Stimulated activated CD4-positive, alpha-beta T cell treated with anti-CD3 and anti-CD28 coated beads, TNF-alpha, amount 100 ng/mL, for 4 hours (primary cell): ENCODE data around the gene TRIP13.
"Not testable (repeated sequence)": the region's sequence is repeated elsewhere in the genome, so short reads cannot be mapped to it uniquely, and the experiment has no call there.

Source experiments
- DNase-seq, 3 experiments: peaks; one replicate each; pipeline ENCODE4 v3.0.0-alpha.2; 2020; ENCODE audit warnings: low read depth in 3 of 3

Gene TRIP13

DNA sequence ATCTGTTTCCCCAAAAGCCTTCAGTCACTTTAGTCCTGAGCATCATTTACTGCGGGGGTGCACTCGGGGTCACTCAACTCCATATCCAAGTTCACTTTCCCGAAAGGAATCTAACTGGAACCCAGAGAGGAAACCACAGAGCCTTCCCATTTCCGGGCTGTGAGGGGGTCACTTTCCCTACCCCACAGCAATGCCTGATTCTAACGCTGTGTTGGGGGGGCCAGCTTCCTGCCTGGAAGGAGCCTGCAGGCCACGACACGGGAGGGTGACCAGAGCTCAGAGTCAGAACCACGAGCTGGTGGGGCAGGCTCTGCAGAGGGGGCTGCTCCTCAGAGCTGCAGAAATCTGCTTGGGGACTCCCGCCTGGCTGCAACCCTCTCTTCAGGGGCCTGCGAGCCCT is 20.4 kb upstream of the TRIP13 start:
- DNase-seq: no peak

DNA sequence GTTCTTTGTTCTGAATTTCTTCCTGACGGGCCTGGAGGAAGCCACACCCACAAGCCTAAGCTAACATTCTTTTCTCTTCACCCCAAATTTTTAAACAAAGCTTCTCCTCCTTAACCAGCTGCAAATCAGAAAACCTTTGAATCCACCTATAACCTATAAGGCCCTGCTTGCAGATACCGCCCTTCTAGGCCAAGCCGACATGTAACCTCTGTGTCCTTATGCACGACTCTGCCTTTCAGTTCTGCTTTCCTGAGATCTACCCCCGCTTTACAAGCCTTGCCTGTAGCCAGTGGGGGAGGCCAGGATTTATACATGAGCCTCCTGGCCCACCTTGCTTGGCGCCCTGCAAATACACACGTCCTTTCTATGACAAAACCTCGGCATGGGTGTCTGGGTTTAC is 19.4 kb upstream of the TRIP13 start:
- no peak for DNase-seq

DNA sequence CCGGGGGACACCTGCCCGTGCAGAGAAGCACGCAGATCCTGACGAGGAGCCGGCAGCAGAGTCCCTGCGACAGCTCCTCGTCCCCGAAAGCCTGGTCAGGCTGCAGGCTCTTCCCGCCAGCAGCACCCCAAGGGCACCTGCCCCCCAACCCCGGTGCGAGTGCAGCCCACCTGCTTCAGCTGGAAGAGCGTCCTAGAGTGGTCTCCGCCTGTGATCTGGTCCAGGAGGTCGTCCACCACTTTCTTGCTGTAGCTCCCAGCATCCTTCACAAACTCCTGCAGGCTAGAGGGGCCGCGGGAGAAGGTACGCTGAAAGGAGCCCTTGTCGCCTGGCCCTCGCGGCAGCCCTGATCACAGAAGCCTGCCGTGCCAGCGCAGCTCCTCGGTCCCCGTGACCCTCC is 16.8 kb upstream of the TRIP13 start:
- no peak for DNase-seq

DNA sequence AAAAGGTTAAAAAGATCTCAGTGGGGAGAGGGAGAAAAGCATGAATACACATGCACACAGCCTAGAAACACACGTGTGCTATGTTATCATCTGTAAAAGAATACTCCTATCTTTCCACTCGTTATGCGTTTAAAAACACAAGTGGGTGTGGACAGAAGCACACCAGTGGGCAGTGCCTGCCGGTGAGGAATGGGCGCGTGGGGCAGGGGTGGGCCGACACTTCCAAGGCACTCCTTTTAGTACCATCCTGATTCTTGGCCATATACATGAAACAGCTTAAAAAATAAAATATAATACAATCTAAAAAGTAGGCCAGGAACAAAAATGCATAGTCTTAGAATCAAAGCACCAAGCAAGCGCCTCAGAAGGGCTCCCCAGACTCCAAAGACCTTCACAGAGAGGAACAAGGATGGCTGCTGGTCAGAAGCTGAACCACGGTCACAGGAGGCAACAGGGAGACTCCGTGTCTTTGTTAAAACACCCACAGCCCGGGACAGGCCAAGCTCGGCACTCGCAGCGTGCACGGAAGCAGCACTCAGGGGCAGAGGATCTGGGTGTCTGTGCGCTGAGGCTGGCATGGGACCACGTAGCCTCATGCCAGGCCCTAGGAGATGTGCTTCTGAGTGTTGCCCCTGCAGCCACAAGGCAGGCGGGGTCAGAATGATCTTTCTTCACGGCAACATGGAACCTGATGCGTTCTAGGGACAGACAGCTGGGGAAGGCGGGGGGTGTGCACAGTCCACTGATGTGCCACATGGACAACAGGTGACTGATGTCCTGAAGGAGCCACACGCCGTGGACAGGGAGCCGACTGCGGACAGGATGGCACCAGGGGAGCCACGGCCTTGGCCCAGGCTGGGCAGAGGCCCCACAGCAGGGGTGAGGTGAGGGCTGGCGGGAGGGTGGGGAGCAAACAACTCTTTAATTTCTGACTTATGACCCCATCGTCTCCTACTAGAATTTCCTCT is 16.0 kb upstream of the TRIP13 start:
- DNase-seq: no peak

DNA sequence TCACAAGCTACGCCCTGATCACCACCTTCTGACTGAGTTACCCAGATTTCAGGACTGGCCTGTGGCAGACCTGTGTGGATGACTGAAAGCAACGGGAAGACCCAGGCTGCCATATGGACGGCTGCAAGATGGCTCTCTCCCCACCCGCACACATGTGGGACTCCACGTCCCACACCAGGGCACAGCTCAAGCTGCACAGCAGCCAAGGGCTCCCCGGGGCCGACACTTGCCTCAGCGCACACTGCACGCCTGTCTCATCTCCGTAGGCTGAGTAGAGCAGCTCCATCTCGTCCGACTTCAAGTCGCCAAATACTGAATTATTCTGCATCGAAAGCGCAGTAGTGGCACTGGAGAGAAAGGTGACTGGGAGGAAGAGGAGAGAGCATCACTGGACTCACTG is 14.6 kb upstream of the TRIP13 start:
- no peak for DNase-seq

DNA sequence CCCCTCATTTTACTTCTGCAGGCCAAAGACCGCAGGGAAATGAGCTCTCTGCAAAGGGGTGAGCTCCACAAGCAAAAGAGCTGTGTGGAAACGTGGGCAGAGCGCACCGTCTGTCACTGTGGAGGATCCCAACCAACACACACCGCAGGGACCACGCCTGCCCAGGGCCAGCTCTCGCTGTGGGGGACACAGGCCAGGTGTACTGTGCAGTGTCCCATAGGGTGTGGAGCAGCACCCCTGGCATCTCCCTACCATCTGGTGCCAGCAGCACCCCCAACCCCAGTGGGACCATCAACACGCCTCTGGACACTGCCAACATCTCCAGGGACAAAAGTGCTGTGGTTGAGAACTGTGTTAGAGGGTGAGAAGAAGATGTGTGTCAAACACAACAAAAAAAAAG is 14.0 kb upstream of the TRIP13 start:
- not testable (repeated sequence) for DNase-seq

DNA sequence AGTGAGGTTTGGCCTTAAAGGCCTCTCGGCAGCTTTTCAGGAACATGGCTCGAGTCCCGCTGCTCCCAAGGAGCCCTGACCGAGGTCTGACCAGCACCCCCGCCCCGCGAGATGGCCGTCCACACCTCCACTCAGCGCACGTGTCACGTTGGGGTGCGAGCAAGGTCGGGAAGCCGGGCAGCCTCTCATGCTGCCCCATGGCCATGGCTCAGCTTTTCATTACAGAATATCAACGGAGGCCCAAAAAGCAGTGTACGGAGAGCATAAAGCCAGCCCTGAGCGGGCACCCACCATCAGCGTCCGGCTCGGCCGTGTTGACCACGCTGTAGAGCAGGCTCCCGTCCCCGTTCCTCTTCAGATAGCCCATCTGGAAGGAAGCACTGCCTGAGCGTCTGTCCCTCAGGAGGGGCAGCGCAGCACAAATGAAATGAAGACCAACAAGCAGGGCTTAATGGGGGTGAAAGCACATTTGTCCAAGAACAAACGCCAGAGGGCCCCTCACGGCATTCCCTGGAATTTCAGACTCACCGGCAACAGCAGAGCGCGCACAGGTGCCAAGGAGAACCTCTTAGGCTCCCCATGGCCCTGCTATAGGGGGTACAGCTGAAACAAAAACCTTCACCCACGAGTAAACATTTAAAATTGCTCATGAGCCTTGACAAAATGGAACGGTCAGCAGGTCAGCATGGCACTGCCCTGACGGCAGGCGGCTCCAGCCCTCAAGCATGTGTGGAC is 11.7 kb upstream of the TRIP13 start:
- DNase-seq: no peak

DNA sequence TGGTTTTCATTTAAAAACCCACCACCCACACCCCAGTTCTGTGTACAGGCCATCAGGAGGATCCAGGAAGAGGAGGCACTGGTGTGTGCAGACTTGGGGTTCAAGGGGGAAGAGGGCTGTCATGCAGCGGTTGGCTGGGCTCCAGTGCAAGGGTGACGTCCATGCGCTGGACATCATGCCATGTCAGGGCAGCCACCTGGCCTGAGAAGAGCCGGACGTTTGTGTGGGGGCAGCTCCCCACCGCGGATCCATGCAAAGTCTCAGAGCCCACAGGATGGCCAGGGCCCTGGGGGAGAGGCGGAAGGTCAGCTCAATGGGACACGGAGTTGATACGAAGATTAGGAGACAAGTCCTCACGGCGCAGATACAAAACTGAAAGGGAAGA is 11.1 kb upstream of the TRIP13 start:
- no peak for DNase-seq

DNA sequence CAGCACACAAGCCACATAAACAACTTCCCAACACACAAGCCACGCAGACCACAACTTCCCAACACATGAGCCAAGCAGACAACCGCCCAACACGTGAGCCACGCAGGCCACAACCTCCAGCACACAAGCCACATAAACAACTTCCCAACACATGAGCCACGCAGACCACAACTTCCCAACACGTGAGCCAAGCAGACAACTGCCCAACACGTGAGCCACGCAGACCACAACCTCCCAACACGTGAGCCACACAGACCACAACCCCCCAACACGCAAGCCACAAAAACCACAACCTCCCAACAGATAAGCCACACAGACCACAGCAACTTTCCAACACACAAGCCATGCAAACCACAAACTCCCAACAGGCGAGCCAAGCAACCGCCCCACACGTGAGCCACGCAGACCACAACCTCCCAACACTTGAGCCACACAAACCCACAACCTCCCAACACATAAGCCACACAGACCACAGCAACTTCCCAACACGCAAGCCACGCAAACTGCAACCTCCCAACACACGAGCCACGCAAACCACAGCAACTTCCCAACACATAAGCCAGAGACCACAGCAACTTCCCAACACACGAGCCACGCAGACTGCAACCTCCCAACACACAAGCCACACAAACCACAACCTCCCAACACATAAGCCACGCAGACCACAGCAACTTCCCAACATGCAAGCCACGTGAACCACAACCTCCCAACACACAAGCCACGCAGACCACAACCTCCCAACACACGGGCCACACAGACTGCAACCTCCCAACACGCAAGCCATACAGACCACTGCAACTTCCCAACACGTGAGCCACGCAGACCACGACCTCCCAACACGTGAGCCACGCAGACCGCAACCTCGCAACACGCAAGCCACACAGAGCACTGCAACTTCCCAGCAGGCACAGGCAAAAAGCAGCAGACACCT is 10.2 kb upstream of the TRIP13 start:
- DNase-seq: no peak

DNA sequence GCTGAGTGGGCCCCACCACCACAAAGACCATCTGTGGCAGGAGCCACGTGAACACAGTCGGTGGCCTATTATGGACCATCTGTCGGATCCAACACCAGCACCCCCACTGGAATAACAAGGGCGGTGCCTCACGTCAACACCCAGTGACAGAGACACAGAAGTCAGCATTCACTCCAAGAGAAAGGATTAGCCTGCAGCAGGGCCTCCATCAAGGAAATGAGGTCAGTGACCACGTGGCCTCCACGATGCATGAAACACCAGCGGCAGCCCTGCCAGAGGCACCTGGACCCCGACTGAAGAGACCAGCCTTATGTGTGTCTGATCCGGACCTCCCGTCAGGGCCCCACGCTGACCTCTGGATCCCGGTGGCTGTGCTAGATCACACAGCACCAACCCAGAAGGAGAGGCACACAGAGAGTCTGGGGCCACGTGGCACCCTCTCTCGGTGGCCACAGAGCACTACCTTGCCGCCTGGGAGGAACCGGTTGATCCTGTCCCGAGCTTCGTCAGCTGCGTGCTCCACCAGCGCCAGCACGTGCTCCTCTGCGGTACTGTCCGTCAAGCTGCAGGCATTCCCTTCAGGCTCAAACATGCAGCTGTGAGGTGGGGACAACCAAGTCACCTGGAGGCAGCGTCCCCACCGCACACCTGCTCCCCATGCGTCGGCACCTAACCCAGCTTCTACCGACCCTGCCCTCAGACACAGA is 9.1 kb upstream of the TRIP13 start:
- no peak for DNase-seq

DNA sequence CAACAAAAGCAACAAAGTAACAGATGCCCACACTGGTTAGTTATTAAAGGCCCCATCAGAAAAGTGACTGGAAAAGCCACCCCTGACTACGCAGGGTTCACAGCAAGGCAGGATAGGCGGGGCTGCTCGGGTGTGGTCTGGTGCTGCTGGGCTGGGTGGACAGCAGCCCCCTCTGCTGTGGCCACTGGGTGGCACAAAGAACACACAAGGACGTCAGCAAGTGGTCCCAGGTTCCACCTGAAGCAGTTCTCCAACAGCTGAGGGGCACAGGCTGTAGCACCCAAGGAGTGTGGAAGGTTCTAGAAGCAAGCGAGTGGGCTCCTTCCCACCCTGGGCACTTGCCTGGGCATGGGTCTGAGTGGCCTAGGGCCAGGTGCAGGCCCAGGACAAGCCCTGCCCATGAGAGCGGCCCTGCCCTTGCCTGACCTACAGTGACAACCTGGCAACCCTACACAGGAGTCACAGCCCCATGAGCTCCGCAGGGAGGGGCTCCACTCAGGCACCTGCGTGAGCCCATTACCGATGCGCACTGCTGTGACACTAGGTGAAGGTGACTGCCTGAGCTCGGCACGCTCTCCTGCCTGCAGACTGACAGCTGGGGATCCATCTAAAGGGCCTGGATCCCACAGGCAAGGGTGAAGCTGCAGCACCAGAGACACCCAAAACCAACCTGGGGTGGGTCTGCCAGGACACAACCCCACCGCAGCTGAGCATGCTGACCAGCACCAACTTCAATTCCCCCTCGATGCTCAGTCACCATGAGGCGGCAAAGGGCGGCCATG is 8.1 kb upstream of the TRIP13 start:
- DNase-seq: no peak

DNA sequence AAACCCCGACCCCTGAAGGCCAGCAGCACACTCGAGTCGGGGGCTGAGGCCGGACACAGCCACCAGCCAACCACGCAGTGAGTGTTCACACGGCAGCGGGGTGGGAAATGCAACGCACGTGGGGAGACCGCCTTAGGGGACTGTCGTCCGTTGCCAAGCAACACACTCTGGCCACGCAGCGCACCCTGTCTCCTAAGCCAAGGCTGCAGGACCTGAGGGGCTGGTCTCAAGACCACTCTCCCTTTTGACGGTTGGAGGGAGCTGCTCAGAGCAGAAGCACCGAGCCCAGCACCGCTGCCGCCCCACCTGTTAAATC is 7.6 kb upstream of the TRIP13 start:
- DNase-seq: no peak

DNA sequence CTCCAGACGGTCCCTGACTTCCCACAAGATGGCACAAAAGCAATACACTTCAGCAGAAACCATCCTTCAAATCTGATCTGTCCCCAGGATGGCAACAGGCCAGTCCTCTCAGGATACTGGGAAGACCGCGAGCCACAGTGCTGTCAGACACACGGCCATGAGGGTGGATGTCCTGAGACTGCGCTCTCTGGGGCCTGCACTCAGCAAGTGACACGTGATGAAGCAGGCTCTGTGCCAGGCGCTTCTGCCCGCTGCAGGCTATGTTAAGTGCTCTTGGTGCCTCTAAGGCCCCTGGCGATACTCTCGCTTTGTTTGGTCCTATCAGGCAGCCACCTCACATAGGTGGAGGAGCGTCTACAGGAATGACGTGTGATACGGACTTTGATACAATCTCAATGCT is 7.2 kb upstream of the TRIP13 start:
- DNase-seq: no peak

DNA sequence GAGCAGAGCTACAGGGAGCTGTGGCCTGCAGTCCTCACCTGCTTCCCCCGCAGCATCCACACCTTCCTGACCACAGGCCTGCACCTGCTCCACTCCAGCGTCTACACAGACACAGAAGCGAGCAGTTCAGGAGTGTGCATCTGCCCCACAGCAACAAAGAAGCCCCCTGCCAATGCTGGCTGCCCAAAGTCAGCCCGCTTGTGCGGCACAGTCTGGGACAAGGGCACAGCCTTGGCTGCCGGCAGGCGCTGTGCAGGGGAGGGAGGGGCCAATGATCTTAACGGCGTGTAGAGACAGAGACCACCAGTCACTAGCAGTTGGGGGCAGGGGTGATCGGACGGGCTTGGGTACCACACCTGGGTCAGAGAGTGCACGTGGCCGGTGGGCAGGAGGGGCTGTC is 6.6 kb upstream of the TRIP13 start:
- no peak for DNase-seq

DNA sequence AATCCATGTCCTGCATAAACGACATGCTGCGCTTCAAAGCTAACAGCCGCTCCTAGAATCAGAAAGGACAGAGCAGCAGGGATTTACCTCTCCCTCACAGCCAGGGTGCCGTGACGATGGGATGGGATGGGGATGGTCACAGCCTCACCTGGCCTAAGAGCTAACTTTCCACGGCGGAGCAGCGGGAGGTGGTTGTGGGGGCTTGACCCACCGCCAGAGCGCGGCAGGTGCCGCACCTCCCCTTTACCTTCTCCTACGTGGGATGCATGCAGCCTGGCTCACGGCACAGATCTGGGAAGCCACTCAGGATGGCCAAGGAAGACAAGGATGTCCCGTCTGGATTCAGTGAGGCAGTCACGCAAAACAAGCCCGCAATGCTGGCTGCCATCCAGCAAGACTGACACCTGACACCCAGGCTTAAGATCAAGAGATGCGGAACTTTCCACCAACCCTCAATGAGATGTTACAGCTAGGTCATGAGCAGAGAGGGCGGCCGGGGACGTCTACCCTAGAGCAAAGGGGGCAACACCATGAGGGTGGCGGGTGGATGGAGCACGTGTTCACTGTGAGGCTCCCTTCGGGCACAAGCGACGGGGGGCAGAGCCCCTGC is 5.9 kb upstream of the TRIP13 start:
- no peak for DNase-seq

DNA sequence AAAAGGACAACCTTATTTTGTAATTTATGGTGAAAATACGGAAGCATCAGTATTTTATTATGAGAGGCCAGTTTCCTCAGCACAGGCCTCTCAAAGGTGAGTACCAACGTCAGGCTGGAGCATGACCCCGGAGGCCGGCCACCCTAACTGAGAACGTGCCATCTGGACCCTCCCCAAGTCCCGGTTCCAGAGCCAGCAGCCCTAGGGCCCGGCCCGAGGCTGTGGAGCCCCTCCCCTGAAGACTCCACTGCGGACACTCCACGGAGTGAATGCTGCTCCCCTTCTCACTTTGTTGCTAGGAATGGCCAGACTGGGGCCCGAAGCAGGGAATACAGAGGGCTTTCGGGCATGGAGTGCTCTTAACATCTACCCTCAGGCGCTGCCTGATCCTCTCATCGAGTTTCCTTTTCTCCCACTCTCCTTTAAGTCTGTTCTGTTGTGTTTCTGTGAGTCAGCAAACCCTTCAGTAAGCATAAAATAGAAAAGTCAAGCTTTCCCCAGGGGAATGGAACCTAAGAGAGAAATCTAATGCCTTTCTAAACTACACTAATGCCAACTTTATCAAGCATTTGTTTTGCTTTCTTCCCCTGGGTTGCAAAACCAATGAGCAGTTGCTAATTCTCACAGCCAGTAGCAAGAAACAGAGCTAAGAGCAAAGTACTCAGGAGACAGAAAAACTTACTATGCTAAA is 4.6 kb upstream of the TRIP13 start:
- no peak for DNase-seq

DNA sequence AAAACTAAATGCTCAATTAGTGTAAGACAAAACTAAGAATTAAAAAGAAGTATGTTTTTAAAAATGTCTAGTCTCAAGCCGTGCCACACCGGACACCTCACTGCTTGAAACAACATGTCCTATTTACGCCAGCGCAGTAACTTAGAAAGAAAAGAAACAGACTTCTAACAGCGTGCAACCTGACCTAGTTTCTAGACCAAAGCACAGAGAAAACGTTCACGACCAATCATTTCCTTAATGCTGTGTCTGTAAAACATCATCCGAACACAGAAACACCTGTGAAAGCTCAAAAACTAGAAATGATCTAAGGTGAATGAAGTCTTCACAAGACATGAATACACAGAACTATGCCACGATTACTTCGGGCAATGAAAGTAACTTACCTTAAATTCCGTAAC is 4.0 kb upstream of the TRIP13 start:
- DNase-seq: no peak

DNA sequence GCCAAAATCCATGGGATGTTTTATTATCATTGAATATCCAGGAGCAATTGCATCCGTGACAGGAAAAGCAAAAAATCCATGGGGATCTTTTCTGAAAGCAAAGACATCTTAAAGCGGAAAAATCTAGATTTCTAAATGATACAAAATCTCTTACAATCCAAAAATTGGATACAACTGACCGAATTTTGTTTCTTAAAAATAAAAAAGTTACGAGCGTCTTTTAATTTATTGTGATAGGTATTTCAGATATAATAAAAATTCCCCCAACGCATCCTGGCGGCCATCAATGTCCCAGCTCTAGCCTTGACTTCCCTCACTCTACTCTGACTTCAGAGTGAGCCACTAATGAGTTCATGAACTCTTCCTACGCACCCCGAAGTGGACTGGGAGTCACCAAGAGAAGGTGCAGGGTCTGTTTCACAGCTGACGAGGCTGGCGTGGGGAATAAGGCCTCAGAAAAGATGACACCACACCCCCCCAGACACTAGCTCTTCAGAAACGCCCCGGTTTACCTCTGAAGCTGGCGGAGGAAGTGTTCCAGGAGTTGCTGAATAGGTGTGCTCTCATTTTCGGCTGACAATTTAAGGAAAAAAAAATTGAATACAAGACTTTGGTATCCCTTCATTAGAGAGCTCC is 3.5 kb upstream of the TRIP13 start:
- DNase-seq: no peak

DNA sequence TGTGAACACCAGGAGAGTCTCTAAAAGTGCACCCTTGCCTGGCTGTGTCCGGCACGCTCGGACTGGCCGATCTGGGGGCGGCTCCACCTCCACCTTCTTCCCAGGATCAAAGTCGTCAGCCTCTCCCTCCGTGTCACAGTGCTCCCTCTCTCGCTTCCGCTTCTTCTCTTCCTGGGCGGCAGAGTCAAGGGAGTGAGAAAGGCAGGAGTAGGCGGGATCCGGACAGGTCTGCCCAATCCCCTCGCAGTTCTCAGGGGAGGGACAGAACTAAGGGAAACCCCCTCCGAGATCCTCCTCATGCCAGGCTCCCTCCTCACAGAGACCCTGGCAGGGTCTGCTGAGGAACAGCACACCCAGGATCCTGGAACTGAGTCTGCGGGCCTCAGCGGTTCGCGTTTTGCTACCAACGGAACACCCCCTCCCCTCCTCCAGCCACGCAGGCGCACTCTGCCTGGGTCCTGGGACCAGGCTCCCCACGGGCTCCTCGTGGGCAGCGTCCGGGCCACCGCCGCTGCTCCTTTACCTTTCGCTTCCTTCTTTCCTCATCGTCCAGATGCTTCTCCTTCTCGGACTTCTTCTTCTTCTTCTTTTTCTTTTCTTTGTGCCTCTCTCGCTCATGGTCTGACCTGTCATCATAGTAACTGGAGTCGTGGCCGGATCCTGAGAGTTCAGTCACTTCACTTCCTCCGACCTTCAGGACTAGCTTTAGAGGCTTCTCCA is 1.4 kb upstream of the TRIP13 start:
- DNase-seq: no peak
